Stimulated activated CD4-positive, alpha-beta T cell treated with anti-CD3 and anti-CD28 coated beads, TNF-alpha, amount 100 ng/mL, for 4 hours (primary cell): Measurements from ENCODE around the gene ADAMTS3.

Experiments used
- DNase-seq, 3 experiments: peaks; one replicate each; pipeline ENCODE4 v3.0.0-alpha.2; 2020; ENCODE audit warnings: low read depth in 3 of 3

Gene ADAMTS3

DNA sequence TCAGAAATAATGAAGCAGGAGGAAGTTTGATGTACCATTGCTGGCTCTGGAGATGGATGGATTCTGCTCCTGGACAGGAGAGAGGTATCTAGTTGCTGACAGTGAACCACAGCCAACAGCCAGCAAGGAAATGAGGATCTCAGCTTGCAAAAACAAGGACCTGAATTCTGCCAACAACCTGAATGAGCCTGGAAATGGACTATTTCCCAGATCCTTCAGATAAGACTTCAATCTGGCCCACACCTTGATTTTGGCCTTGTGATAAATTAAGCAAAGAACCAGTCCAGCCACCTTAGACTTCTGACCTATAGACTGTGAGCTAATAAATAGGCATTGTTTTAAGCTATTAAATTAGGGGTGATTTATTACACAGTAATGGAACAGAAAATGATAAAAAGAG is 220.3 kb downstream of the ADAMTS3 start:
- DNase-seq = no peak

DNA sequence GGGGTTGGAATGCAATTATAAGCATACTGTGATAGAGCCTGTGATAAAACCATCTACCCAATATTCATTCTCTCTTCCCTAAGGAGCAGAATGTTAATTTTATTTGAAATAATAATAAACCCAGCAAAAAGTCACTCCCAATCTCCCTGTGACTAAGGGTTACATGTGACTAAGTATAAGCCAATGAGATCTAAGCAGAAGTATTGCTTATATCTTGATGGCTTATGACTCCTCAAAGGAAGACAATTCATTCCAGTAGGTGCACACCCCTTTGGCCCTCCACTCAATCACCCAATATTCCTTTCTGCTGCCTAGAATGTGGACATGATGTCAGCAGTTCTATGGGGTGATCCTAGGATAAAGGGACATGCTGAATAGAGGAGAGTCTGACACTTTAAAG is 224.6 kb downstream of the ADAMTS3 start:
- DNase-seq = no peak

DNA sequence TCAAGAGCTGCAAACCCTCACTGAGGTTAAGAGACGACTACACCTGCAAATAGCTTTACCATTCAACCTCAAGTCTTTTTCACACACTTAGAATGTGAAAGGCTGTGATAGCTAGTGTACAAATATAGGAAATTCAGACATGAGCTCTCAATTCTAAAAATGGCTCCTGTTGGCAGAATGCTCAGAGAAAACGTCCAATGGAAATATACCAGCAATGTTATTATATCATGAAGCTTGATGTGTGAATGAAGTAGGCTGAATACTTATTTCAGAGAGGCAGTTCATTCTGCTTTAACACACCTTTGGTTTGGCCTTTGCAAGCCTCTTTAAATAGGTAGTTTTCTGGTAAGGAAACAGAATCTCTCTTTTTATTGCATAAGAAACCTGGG is 227.6 kb downstream of the ADAMTS3 start:
- DNase-seq = no peak

DNA sequence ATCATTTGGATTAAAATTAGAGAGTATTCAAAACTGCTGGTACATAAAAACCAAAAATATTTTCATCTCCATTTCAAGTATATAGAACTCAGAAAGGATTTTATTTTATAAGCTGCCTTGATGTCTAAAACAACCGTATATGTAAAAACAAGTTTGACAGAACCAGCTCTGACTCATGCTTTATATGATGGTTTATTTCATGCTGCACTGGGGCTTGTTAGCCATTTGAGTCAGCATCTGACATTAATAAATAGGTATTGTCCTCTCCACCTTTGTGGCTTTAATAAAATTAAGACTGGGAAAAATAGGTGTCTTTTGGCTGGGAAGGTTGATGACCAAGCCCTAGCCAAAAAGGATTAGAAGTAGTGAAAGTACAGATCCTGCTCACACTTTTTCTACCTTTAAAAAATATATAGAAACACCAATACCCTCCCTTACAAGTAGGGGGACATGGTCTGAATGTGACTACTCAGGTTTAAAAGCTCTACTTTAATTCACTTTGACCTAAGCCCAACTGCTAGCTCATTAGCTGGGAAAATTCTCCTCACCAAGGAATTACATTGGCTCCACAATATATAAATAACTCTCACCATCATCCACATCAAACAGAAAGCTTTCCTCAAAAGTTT is 228.1 kb downstream of the ADAMTS3 start:
- no peak for DNase-seq

DNA sequence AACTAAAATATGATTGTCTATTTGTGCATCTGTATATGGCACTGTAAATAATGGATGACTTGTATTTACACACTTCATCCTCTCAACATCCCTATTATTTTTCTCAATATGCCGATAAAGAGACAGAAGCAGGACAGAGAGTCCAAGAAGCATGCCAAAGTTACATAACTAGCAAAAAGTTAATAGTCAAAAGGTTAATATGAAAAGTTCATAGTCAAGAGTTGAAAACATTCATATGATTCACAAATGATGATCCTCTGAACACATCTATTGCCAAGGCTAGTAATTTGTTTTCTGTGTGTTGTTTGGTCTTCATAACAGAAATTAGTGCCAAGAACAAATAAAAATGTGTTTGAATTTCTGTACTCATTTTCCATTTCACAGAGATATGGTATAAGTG is 231.0 kb downstream of the ADAMTS3 start:
- no peak for DNase-seq

DNA sequence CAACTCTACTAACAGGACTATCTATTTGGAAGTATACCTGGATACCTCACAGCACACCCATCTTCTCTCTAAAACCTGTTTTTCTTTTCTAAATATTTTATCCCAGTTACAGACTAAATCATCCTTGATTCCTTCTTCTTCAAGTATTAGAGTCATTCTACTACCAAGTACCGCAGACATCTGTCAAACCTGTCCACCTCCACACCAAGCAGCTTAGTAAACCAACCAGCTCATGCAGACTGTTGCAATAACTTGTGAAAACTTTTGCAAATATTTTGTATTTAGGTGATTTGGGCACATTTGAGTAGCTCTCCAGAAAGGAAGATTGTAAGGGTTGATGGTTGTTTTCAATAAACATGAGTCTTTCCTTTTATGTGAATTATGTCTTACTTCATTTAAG is 238.6 kb downstream of the ADAMTS3 start:
- no peak for DNase-seq

DNA sequence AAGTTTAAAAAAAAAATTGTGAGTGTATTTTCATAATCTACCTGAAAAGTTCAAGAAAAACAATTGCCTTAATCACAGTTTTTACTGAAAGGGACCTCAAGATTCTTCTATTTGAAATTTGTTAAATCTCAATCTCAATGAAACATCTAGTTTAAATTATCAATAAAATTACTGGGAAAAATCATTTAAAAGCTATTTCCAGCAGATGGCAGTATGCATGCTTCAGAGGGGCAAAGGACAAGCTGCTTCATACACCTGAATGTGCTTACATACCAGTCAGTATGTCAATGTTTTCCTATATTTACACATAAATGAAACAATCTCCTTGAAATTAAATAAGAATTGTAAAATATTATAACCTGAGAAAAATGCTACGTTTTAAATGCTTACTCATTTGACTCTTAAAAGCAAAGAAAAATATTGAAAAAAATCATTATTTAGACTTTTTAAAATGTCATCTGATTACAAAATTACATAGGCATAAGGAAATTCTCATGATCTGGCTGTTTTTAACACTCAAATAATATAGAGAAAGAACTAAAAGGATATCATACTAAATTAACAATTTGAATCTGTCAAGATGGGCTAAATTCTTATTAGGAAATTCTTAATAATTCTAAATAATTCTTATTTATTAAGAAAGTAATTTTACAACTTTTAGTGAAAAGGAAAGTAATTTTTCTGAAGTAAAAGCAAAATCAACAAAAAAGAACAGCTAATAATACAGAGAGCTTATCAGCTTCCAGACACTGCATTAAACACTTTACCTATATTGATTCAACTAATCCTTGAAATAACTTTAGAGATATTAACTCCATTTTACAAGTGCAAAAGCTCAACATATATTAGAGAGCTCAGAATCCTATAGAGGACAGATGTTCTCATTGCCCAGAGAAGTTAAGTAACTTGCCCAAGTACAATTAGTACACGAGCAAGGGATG is 242.1 kb downstream of the ADAMTS3 start:
- no peak for DNase-seq

DNA sequence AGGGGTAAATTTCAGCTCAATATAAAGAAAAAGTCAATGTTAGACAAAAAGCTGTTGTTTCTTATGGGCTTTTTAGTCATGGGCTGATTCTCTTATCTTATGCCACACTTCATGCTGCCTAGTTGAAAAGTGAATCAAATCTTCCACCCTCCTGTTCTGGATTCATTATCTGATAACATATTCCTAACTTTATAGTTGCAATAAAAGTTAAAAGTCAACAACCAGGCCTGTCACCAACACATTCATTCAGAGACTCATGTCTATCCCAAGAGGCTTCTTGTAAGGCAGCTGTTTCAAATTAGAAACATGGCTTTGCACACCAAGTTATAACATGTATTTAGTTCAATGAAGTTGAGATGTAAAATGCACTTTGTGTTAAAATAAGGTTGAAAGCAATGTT is 243.8 kb downstream of the ADAMTS3 start:
- no peak for DNase-seq

DNA sequence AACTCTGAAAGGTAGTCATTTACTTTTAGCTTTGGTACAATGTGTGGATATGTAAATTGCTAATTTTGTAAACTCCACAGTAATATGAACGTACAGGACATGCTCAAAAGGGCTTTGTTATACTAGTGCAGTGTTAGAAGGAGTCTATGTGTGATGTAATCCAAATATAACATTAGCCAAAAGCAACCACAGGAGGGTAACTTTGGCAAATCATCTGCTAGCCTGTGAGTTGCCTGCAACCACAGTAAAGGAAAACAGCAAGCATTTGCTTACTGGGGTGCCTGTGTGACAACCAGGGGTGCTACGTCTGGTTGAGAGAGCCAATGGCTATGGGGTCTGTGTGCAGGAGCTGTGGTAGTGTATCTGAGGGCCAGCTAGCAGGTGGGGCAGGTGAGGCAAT is 245.8 kb downstream of the ADAMTS3 start:
- no peak for DNase-seq

DNA sequence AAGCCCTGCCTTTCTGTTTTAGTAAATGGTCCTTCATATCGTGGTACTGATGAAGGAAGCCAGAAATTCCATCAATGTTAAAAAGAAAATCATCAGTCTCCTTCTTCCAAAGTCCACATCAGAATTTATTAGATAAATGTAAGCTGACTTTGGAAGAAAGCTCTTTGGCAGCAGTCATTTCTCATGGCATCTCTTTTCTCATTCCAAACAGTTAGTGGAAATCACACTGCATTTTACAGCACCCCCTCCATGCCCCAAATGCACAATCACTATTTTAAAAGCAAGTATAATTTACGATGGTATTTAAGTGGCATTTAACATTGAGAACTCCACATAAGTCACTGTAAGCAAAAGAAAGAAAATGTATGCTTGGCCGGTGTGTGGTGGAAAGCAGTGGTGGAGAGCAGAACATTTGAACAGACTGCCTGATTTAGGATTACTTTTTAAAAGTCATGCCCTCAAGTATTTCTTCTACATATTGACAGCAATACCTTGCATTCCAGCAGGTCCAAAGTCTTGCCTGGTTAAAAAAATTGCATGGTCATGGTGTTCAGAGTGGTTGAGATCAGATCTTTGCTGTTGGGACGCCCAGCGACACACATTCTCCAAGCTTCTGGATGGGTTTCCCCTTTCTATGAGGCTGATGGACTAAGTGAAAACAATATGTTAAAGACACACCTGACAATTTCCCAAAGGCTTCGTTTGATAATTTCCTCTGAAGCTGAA is 248.6 kb downstream of the ADAMTS3 start:
- DNase-seq = no peak

DNA sequence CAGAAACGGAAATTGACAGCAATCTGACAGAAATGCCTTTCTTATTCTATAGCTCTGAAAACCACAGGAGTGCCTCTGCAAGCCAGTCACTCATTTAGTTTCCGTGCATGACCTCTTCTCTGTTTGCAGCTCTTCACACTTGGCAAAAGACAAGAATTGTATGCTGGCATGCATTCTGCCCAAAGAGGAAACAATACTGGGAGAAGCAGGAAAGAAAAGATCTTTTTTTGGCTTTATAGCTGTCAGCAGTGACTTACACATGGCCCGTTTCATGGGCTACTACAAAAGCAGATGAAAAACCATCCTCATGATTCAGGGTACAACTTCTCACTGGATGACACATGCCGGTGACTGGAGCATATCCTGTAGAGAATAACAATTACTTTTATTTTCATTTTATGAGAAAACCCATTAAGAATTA is 249.4 kb downstream of the ADAMTS3 start:
- no peak for DNase-seq

DNA sequence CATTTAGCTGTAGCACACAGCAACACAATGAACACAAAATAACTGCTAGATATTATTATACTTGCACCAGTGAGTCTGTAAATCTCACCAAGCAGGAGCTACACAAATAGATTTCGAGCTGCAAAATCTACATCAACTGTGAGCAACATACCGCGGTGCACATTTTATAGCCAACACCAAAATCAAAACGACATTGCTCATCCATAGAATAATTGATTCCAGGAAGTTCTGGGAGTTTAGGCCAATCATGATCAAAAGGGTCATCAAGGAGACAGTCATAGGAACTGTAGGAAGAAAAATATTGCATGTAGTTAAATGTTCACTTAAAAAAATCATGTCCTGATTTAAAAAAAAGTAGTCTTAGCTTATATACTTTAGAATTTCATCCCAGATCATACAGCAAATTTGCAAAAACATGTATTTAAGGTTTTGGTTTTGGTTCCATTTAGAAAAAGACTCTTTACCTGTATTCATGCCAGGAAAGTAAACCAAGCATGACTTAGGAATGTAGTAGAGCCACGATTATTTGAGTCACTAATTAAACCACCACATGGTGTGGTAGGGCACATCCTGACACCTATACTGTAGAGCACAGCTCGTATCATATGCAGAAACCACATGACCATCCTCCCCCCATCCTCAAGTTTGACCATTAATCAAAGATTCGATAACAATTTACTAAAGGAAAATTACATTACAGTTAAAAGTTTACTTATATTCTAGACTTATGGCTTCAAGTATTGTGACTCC is 250.4 kb downstream of the ADAMTS3 start:
- DNase-seq = no peak

DNA sequence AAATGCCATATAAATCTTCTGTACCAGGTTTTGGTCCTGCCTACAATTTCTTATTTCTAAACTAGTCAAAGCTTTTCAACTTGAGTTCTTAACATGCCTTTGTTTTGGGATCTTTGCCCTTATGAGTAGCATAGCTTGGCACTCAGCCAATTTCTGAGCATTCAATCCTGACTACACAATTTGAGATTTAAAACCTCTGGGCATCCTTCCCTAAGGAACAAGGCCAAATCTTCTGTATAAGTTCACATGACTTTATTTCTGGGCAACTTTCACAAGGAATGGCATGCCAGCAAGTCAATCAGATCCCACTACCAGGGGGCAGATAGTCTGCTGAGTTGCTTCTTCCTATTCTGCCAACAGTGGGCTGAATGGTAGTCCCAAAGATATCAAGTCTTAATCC is 254.2 kb downstream of the ADAMTS3 start:
- no peak for DNase-seq

DNA sequence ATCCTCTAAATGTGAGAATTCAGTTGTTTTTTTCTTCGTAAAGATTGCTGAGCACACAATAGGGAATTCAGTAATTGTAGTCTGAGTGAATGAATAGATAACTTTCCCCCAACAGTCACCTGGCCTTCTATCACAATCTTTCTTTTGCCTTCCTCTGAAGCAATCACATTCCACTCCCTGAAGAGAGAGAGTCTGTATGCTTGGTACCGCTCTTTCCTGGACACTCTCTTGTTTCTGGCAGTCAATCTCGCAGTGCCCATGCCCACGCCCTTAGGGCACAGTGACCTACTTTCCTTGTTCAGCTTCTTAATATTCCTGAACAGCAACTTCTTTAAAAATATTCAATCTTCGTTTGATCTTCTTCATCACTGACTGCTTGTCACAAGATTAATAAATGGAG is 255.9 kb downstream of the ADAMTS3 start:
- DNase-seq = no peak

DNA sequence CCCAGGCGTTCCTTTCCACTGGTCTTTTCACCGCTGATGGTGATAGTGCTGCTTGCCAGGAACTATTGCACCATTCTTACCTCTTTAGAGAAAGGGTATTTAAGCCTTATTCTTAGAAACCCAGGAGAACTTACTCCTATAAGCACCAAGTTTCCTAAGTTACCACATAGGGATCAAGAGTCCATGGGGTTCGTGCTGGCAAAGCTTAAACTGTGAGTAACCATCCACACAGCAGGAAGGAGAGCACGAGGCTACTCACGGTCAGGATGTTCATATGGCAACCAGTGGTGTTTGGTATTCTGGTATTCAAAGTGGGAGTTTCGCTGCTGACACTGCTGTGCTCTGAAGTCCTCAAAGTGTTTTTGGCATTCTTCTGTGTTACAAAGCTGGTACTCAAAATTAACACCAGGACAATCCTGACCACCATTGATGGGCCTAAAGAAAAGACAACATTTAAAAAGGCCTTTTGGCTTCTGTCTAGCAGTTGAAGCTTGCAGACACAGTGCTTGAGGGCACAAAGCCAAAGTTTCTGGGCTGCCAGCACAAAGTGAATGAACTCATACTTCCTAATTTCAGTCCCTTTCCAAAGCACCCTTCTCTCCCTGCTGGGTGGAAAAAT is 256.9 kb downstream of the ADAMTS3 start:
- no peak for DNase-seq

DNA sequence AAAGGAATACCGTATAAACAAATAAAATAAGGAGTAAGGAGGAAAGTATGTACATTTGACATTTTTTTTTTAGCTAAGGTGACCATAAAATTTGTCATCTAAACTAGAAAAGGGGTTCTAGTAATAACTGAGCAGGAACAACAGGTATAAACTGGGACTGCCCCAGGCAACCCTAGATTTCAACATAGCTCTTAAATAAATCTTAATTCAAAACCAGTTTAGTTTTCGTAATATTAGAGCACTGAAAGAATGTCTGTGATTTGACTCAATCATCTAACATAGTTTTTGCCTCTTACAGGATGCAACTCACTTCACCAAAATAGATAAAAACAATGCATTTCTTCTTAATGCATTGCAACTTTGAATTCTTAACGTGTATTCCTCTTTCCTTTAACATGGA is 257.7 kb downstream of the ADAMTS3 start:
- no peak for DNase-seq

DNA sequence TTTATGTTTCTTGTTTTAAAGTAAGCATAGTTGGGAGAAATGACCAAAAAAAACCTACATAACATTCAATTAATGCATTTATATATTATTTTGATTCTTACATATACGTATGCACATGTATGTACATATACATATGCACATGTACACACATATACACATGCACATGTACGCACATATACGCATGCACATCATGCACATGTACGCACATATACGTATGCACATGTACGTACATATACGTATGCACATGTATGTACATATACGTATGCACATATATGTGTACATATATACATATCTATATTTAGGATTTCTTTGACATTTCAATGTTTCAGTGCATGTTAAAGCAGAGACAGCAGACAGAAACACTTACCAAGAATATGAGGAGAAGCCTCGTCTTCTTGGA is 263.4 kb downstream of the ADAMTS3 start:
- DNase-seq = no peak

DNA sequence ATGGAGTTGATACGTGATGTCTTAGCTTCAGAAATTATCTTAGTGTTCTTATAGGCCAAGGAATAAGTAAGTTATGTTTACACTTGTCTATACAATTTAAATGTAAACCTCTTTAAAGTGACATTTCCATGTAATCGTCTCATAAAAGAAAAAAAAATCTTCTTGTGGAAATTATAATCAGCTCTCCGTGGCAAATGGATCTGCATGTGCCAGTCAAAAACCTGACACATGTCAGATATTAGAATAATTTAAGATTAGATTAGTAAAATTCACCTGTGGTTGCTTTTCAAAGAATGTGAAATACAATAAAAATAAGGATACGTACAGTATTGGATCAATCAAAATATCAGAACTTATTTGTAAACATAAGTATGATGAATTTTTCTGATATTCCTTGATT is 263.9 kb downstream of the ADAMTS3 start:
- DNase-seq = no peak

DNA sequence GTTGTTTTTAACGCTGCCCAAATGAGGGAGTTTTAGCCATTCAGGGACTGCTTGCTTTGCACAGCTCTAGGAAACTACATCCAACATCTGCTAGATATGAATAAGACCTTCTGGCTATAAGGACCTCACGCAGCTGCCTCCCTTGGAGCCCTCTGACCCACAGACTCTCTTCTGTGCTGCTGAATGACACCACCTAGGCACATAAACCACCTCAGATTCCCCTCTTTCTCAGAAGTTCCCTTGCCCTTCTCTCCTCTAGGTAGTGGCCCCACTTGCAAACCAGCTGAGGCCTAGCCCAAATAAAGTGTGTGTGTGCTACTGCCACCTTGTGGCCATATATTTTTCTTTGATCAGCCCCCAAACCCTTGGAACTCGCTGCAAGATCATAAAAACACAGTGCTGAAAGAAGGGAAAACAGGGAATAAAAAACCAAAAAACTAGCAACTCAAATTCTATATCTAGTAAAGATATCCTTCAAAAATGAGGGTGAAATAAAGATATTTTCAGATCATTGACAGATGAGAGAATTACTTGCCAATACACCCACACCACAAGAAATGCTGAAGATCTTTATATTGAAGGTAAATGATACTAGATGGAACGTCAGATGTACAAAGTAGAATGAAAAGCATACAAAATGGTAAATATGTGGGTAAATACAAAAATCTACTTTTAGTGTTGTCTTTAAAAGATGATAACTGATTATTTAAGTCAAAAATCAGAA is 265.9 kb downstream of the ADAMTS3 start:
- peak in 1 of 3 experiments; percentile 3 for DNase-seq

DNA sequence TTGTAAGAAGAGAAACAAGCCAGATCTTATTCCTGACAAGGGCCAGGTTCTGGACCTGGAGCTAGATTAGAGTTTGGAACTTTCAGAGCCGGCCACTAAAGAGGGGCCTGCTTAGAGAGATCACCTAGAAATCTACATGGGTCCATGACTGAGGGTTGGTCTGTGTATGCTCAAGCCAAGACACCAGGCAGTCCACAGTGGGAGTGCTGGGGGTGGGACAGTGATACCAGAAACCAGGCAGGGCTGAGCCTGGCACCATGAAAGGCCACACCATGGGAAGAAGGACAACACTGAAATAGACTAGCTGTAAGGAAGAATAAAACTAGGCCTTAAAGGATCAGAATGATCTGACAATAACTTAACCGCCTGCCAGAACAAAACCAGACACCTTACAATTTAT is 267.3 kb downstream of the ADAMTS3 start:
- DNase-seq = no peak

DNA sequence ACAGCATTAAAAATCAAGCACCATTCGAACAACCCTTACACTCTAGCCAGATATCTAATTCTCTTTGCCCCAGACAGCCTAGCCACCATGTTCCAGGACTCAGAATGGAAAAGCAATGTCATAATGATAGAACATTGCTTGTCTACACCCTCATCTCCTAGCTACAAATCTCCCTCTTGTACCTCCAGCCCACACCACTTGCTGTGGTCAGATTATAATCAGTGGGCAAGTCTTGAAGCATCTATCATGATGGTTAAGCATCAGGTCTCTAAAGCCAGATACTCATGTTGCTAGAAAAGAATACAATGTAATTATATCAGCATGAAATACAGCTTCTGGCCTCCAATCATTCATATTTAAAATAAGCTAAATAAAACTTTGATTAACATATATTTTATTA is 268.9 kb downstream of the ADAMTS3 start:
- no peak for DNase-seq
